ENCODE measurements around the gene AP1G1. TPM values are rescaled to one million over a fixed set of nuclear protein-coding genes. Genes with fewer than 3 reads are reported as not detected.

AP1G1 gene
- total RNA-seq, 1 donor from 2014 or later: 109 TPM

GRCh38 chr16:71723537-71724319 is 84.9 kb downstream of the AP1G1 start:
- Mint-ChIP-seq H3K9me3 (ENCODE audit: low read depth) (no peaks in the 10 kb centered on the region), H3K27ac (peak overlapping the region; percentile 93), H3K4me3 (ENCODE audit: low read depth) (peak overlapping the region; percentile 80), H3K4me1 (ENCODE audit: low read depth) (peaks cover 11% of the 10 kb centered on the region), H3K27me3 (peaks cover 10% of the 10 kb centered on the region), H3K36me3 (ENCODE audit: insufficient read depth) (no peaks in the 10 kb centered on the region)
- TF ChIP-seq CTCF (IDR thresholded peaks at IDR 0.05; ENCODE audit: unreplicated experiment): peak; percentile 31
- DNase-seq (ENCODE audit: low spot score, unreplicated experiment): peak; percentile 73

GRCh38 chr16:71722801-71723536 is 85.7 kb downstream of the AP1G1 start:
- Mint-ChIP-seq H3K27ac (peak overlapping the region; percentile 94), H3K9me3 (ENCODE audit: low read depth) (no peaks in the 10 kb centered on the region), H3K4me3 (ENCODE audit: low read depth) (peak overlapping the region; percentile 89), H3K4me1 (ENCODE audit: low read depth) (peaks cover 11% of the 10 kb centered on the region), H3K27me3 (peaks cover 10% of the 10 kb centered on the region), H3K36me3 (ENCODE audit: insufficient read depth) (no peaks in the 10 kb centered on the region)
- DNase-seq (ENCODE audit: low spot score, unreplicated experiment): peak; percentile 62
- no peak for TF ChIP-seq CTCF (IDR thresholded peaks at IDR 0.05; ENCODE audit: unreplicated experiment)

- Mint-ChIP-seq H3K4me3 (ENCODE audit: low read depth) (no peak overlapping the region), H3K27ac (no peak overlapping the region), H3K36me3 (ENCODE audit: insufficient read depth) (no peaks in the 10 kb centered on the region), H3K9me3 (ENCODE audit: low read depth) (no peaks in the 10 kb centered on the region), H3K4me1 (ENCODE audit: low read depth) (peaks cover 11% of the 10 kb centered on the region), H3K27me3 (peaks cover 10% of the 10 kb centered on the region)
- TF ChIP-seq CTCF (IDR thresholded peaks at IDR 0.05; ENCODE audit: unreplicated experiment): no peak
- no peak for DNase-seq (ENCODE audit: low spot score, unreplicated experiment)
These were observed 87.4 kb downstream of the AP1G1 start for GRCh38 chr16:71721066-71721740.

- DNase-seq (ENCODE audit: low spot score, unreplicated experiment): no peak
- no peak for TF ChIP-seq CTCF (IDR thresholded peaks at IDR 0.05; ENCODE audit: unreplicated experiment)
- H3K27ac Mint-ChIP-seq: no peak overlapping the region
- no peaks in the 10 kb centered on the region for H3K9me3 Mint-ChIP-seq (ENCODE audit: low read depth)
- peaks cover 4% of the 10 kb centered on the region for H3K36me3 Mint-ChIP-seq (ENCODE audit: insufficient read depth)
- H3K4me1 Mint-ChIP-seq (ENCODE audit: low read depth): peaks cover 4% of the 10 kb centered on the region
- H3K4me3 Mint-ChIP-seq (ENCODE audit: low read depth): no peak overlapping the region
- H3K27me3 Mint-ChIP-seq: no peaks in the 10 kb centered on the region
These were observed 96.1 kb downstream of the AP1G1 start for GRCh38 chr16:71712501-71712900.

- H3K27ac Mint-ChIP-seq: no peak overlapping the region
- no peak for TF ChIP-seq CTCF (IDR thresholded peaks at IDR 0.05; ENCODE audit: unreplicated experiment)
- no peaks in the 10 kb centered on the region for H3K9me3 Mint-ChIP-seq (ENCODE audit: low read depth)
- peaks cover 4% of the 10 kb centered on the region for H3K36me3 Mint-ChIP-seq (ENCODE audit: insufficient read depth)
- no peak for DNase-seq (ENCODE audit: low spot score, unreplicated experiment)
- H3K4me1 Mint-ChIP-seq (ENCODE audit: low read depth): peaks cover 4% of the 10 kb centered on the region
- no peaks in the 10 kb centered on the region for H3K27me3 Mint-ChIP-seq
- H3K4me3 Mint-ChIP-seq (ENCODE audit: low read depth): no peak overlapping the region
These were observed 96.8 kb downstream of the AP1G1 start for GRCh38 chr16:71711789-71712188.
